ENCODE results near the gene MYL12A. TPM values are rescaled to one million over a fixed set of nuclear protein-coding genes. Genes with fewer than 3 reads are reported as not detected.
"Not testable (repeated sequence)": the region's sequence is repeated elsewhere in the genome, so short reads cannot be mapped to it uniquely, and the experiment has no call there.

Gene MYL12A
- polyA plus RNA-seq, 1 experiment = 579 TPM

DNA sequence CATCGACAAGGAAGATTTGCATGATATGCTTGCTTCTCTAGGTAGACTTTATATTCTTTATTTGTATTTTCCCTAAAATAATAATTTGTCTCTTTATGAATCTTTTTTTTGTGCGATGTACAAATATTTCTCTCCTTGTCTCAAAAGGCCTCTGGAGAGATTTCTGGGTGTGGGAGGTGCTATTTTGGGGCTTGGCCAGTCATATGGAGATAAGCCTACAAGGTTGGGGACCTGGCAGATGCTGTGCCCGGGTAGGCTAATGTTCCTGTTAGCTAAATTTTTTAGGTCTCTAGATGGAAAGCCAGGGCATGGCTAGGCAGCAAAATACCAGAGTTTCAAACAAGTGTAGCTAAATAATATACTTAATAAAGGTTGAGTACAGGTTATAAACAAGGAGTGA, 25.4 kb downstream of the MYL12A start:
- POLR2A ChIA-PET = no interaction called here
- Histone ChIP-seq H3K4me3 (ENCODE audit: low read depth, low read length) (no peak overlapping the region), H3K36me3 (ENCODE audit: control insufficient read depth, insufficient read depth, low read length) (peaks cover 11% of the 10 kb centered on the region), H3K27me3 (ENCODE audit: control insufficient read depth, insufficient read depth, low read length) (no peaks in the 10 kb centered on the region)
- CTCF ChIA-PET = interaction anchor here (1.0 to 1.2 kb wide), 2 partner anchors 10 to 322 kb away, joined by 3 to 4 read pairs; no protein-coding TSS in a partner anchor
- TF ChIP-seq CTCF (IDR thresholded peaks at IDR 0.05; ENCODE audit: insufficient read depth, low read depth, low read length) = no peak
- DNase-seq (ENCODE audit: low read depth) = no peak

DNA sequence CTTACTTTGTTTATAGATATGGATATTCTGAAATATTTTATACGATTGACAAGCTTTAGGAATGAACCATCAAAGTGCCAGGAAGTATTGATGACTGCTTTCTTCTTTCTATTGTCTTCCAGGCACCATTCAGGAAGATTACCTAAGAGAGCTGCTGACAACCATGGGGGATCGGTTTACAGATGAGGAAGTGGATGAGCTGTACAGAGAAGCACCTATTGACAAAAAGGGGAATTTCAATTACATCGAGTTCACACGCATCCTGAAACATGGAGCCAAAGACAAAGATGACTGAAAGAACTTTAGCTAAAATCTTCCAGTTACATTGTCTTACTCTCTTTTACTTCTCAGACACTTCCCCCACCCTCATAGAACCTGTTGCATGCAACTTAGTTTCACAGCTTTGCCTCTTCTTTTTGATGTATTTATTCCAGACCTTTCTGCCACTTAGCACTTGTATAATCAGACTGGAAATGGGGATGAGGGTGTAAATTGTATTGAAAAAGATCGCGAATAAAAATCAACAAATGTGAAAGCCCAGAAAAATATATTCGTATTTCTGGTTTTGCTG, 30.1 kb downstream of the MYL12A start:
- DNase-seq (ENCODE audit: low read depth); H3K27me3 ChIP-seq (ENCODE audit: control insufficient read depth, insufficient read depth, low read length); H3K4me3 ChIP-seq (ENCODE audit: low read depth, low read length); POLR2A ChIA-PET: not testable (repeated sequence)
- H3K36me3 ChIP-seq (ENCODE audit: control insufficient read depth, insufficient read depth, low read length) = peaks cover 11% of the 10 kb centered on the region
- CTCF ChIA-PET = interaction anchor here (0.6 to 2.7 kb wide), 3 partner anchors 10 to 388 kb away, joined by 3 to 7 read pairs (median 7); no protein-coding TSS in a partner anchor

DNA sequence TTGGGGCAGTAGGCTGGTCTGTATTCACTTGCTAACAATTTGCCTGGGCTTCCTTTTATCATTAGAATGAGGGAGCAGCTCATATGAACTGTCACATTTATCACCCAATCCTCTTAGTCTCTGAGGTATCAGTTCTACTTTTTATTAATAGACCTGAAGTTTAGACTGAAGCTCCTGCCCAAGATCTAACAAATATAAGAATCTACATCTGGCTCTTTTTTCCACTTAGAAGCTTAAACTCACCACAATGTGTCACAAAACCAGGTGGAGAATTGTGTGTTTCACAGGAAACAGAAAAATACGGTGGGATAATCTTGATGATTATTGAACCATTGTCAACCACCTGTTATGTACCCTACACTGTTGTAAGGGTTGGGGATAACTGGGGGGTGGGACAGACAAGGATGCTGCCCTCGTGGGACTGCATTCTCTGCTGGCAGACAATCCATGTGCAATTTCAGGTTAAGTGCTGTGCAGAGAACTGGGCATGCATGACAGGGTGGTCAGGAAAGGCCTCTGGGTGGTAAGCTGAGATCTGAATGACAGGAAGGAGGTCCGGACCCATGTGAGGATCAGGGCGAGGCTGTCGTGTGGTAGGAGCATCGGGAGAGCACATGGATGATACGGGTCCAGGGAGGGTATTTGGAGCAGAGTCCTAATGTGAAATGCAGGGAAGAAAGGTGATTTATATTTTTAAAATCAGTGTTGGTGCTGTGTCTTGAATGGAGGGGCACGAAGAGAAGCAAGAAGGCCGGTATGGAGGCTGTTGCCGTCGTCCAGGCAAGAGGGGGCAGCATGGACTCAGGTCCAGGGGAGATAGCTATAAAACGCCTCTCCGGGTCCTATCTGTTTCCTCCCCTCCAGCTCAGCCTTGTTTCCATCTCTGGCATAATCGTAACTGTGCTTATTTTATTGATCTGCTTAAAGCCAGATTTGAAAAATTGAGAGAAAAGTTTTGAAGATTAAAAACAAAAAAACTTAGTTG, 31.9 kb downstream of the MYL12A start:
- H3K36me3 ChIP-seq (ENCODE audit: control insufficient read depth, insufficient read depth, low read length) = peaks cover 6% of the 10 kb centered on the region
- CTCF ChIA-PET = interaction anchor here (0.6 to 8.6 kb wide), 8 partner anchors 10 to 541 kb away, joined by 3 to 82 read pairs (median 3); no protein-coding TSS in a partner anchor
- TF ChIP-seq CTCF (IDR thresholded peaks at IDR 0.05; ENCODE audit: insufficient read depth, low read depth, low read length) = 0 out of 2 replicates have a peak, but pooled peaks have one; percentile 11
- no peaks in the 10 kb centered on the region for H3K27me3 ChIP-seq (ENCODE audit: control insufficient read depth, insufficient read depth, low read length)
- POLR2A ChIA-PET = no interaction called here
- DNase-seq (ENCODE audit: low read depth) = no peak
- H3K4me3 ChIP-seq (ENCODE audit: low read depth, low read length) = no peak overlapping the region

DNA sequence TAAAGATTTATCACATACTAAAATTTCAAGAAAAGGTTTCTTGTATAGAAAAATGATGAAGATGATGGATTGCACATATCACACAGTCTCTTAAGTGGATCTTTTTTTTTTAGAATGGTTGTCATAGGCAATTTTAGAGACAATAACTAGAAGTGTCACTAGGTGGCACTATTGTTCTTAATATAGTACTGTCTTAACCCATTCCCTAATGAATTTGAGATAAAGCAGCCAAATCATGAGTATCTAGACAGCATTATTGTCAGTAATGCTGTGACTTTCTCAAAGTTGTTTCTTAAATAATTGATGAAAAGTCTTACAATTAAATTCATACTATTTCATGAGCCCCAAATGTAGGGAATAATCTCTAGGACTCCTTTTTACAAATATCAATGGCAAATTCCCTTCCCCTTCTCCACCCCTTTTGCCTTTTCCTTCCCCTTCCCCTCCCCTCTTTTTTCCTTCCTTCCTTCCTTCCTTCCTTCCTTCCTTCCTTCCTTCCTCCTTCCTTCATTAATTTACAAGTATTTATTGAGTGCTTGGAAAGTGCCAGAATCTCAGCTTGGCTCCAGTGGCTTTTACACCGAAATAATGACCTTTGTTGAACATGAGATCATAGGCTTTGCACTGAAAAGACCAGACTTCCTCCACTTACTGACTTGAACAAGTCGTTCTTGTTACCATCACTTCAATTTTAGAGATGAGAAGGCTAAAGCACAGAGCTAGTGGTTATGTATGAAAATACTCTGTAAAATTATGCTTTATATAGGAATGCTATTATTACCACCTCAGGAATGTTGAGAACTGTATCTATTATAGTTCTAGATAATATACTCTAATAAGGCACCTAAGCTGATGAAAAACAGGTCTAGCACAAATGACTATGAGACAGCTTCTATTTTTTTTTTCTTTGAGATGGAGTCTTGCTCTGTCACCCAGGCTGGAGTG, 34.1 kb downstream of the MYL12A start:
- Histone ChIP-seq H3K4me3 (ENCODE audit: low read depth, low read length) (no peak overlapping the region), H3K36me3 (ENCODE audit: control insufficient read depth, insufficient read depth, low read length) (peaks cover 1% of the 10 kb centered on the region; the same call in 1 of the 2 replicates), H3K27me3 (ENCODE audit: control insufficient read depth, insufficient read depth, low read length) (no peaks in the 10 kb centered on the region)
- peak; percentile 60 for DNase-seq (ENCODE audit: low read depth)
- peak; percentile 31; the same call in 1 of the 2 replicates for TF ChIP-seq CTCF (IDR thresholded peaks at IDR 0.05; ENCODE audit: insufficient read depth, low read depth, low read length)
- ChIA-PET CTCF (interaction anchor here (0.6 to 8.6 kb wide), 21 partner anchors 8 to 714 kb away, joined by 3 to 82 read pairs (median 5); no protein-coding TSS in a partner anchor), POLR2A (interaction anchor here (0.5 to 1.2 kb wide), 2 partner anchors 166 to 490 kb away, joined by 5 to 23 read pairs; no protein-coding TSS in a partner anchor)

DNA sequence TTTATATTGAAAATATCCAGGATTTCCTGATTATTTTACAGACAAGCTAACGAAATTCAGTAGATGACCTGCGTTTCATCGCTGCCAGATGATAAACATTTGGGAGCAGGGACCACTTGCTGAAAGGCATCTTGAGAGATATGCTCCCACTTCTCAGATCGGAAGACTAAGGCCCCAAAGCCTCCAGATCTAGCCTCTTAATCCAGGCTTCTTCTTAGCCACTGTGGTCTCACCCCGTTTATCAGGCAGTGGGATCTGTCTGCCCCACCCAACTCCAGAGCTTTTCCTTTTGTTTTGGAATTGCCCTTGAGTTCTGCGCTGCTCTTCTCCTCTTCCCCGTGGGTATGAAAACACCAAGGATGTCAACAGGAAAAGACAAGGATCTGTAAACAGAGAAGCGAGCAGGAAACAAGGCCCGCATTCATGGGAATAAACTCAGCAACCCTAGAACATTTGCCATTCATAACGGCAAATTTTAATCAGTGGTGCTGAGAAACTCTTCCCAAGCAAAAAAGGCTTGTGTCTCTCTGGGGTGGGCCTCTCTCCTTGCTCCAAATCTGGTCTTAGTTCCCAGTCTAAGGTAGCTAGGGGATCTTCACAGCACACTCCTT, 35.8 kb downstream of the MYL12A start:
- POLR2A ChIA-PET = interaction anchor here (1.2 kb wide), 1 partner anchor 165 kb away, joined by 23 read pairs; no protein-coding TSS in a partner anchor
- H3K4me3 ChIP-seq (ENCODE audit: low read depth, low read length) = no peak overlapping the region
- no peak for DNase-seq (ENCODE audit: low read depth)

More for the DNA sequence above, 35.8 kb downstream of the MYL12A start:
- no peak for TF ChIP-seq CTCF (IDR thresholded peaks at IDR 0.05; ENCODE audit: insufficient read depth, low read depth, low read length)
- CTCF ChIA-PET = interaction anchor here (0.8 to 8.6 kb wide), 8 partner anchors 10 to 712 kb away, joined by 3 to 82 read pairs (median 4); no protein-coding TSS in a partner anchor
- Histone ChIP-seq H3K36me3 (ENCODE audit: control insufficient read depth, insufficient read depth, low read length) (no peaks in the 10 kb centered on the region), H3K27me3 (ENCODE audit: control insufficient read depth, insufficient read depth, low read length) (no peaks in the 10 kb centered on the region)
